DND-41 (cell line): Measurements from ENCODE around the gene VANGL2.

Experiments
- EZH2 ChIP-seq: IDR thresholded peaks from 3 replicates; pipeline ENCODE4 v1.6.1; 2012; ENCODE audit warnings: borderline replicate concordance, low read depth, mild to moderate bottlenecking, moderate library complexity, low read length, inconsistent platforms; ENCODE audit not compliant: severe bottlenecking
- TF ChIP-seq, protein P1 (sequence below): IDR thresholded peaks from 2 replicates; pipeline ENCODE4 v1.5.1; 2012; ENCODE audit warnings: borderline replicate concordance, low read length, moderate library complexity, mild to moderate bottlenecking; ENCODE audit not compliant: poor library complexity, severe bottlenecking; ENCODE audit errors: extremely low read depth

DNA sequence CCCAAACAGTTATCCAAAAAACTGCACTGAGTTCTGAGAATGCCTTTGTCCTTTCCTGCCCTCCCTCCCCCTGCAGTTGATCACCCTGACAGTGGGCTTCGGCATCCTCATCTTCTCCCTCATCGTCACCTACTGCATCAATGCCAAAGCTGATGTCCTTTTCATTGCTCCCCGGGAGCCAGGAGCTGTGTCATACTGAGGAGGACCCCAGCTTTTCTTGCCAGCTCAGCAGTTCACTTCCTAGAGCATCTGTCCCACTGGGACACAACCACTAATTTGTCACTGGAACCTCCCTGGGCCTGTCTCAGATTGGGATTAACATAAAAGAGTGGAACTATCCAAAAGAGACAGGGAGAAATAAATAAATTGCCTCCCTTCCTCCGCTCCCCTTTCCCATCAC lies 42.3 kb upstream of the VANGL2 start:
- no peak for TF ChIP-seq EZH2
- TF ChIP-seq, protein P1, sequence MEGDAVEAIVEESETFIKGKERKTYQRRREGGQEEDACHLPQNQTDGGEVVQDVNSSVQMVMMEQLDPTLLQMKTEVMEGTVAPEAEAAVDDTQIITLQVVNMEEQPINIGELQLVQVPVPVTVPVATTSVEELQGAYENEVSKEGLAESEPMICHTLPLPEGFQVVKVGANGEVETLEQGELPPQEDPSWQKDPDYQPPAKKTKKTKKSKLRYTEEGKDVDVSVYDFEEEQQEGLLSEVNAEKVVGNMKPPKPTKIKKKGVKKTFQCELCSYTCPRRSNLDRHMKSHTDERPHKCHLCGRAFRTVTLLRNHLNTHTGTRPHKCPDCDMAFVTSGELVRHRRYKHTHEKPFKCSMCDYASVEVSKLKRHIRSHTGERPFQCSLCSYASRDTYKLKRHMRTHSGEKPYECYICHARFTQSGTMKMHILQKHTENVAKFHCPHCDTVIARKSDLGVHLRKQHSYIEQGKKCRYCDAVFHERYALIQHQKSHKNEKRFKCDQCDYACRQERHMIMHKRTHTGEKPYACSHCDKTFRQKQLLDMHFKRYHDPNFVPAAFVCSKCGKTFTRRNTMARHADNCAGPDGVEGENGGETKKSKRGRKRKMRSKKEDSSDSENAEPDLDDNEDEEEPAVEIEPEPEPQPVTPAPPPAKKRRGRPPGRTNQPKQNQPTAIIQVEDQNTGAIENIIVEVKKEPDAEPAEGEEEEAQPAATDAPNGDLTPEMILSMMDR = no peak
